Activated CD4-positive, alpha-beta T cell treated with anti-CD3 and anti-CD28 coated beads, Interleukin-2, amount 10 ng/mL, durations not matched to agents 24 days and 14 days (primary cell): Measurements from ENCODE around the gene RHOBTB3. TPM values are rescaled to one million over a fixed set of nuclear protein-coding genes. Genes with fewer than 3 reads are reported as not detected.
A peak's percentile ranks its signal among the peaks of the same experiment; 100 is the strongest.

Source experiments
- DNase-seq: peaks from one replicate; pipeline ENCODE4 v3.0.0; 2022
- H3K27ac Mint-ChIP-seq: one replicate; pipeline ENCODE4 v1.8.0; 2022; ENCODE audit warnings: mild to moderate bottlenecking, mixed read lengths
- H3K27me3 Mint-ChIP-seq: one replicate; pipeline ENCODE4 v1.8.0; 2022; ENCODE audit warnings: mixed read lengths
- H3K36me3 Mint-ChIP-seq: one replicate; pipeline ENCODE4 v1.8.0; 2022; ENCODE audit warnings: low read depth, mild to moderate bottlenecking, mixed read lengths
- H3K4me1 Mint-ChIP-seq: one replicate; pipeline ENCODE4 v1.8.0; 2021; ENCODE audit warnings: mixed read lengths
- H3K4me3 Mint-ChIP-seq: one replicate; pipeline ENCODE4 v1.8.0; 2022; ENCODE audit warnings: mild to moderate bottlenecking, moderate library complexity, mixed read lengths
- H3K9me3 Mint-ChIP-seq: one replicate; pipeline ENCODE4 v1.8.0; 2021; ENCODE audit warnings: mixed read lengths
- intact Hi-C: fragments of 100-400 bp; cut with micrococcal nuclease; formaldehyde crosslinking; loops from one replicate; pipeline ENCODE4 v1.15.1; 2023
- total RNA-seq: library from RNA; stranded (reverse); gene quantifications from 2 replicates; pipeline ENCODE4 v1.2.3, GENCODE V29; 2022

The RHOBTB3 gene
- total RNA-seq, 1 donor from 2014 or later: 0.37 TPM

- Mint-ChIP-seq H3K4me1 (peaks cover 16% of the 10 kb centered on the region), H3K4me3 (no peak overlapping the region), H3K27me3 (peaks cover 5% of the 10 kb centered on the region), H3K9me3 (no peaks in the 10 kb centered on the region), H3K27ac (no peak overlapping the region), H3K36me3 (no peaks in the 10 kb centered on the region)
- no peak for DNase-seq
- intact Hi-C loops: no loop called here
Observed at GRCh38 chr5:95777441-95777840, 46.3 kb downstream of the RHOBTB3 start.

- Mint-ChIP-seq H3K4me1 (peaks cover 16% of the 10 kb centered on the region), H3K27ac (no peak overlapping the region), H3K9me3 (no peaks in the 10 kb centered on the region), H3K36me3 (no peaks in the 10 kb centered on the region), H3K27me3 (peaks cover 1% of the 10 kb centered on the region), H3K4me3 (no peak overlapping the region)
- no peak for DNase-seq
- intact Hi-C loops: no loop called here
Observed at GRCh38 chr5:95778713-95779436, 47.7 kb downstream of the RHOBTB3 start.

GRCh38 chr5:95779611-95780010 is 48.5 kb downstream of the RHOBTB3 start:
- Mint-ChIP-seq H3K9me3 (no peaks in the 10 kb centered on the region), H3K4me1 (peaks cover 16% of the 10 kb centered on the region), H3K27me3 (no peaks in the 10 kb centered on the region), H3K27ac (no peak overlapping the region), H3K4me3 (no peak overlapping the region), H3K36me3 (no peaks in the 10 kb centered on the region)
- intact Hi-C loops: loop anchor here (2.0 to 10.0 kb wide), 4 partner anchors 29 to 815 kb away; no protein-coding TSS in a partner anchor
- DNase-seq: no peak

DNA sequence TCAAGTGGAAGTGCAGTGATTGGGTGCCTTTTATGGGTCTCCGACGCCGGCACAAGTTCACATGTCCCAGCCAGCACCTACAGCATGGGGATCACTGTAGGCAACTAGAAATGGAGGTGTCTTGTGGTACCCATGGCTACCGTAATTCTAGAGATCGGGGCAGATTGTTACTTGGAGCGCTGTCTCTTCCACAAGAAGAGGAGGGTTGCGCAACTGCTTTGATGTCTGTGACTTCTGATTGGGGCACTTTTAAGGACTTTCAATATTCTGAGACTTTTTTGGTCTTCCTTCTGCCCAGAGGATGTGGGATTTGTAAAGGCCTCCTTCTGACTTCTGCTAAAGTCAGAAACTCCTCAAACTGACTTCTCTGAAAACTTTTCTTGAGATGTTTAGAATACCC is 49.5 kb downstream of the RHOBTB3 start:
- no peak for DNase-seq
- Mint-ChIP-seq H3K27me3 (peaks cover 1% of the 10 kb centered on the region), H3K9me3 (no peaks in the 10 kb centered on the region), H3K36me3 (no peaks in the 10 kb centered on the region), H3K27ac (no peak overlapping the region), H3K4me3 (no peak overlapping the region), H3K4me1 (peaks cover 16% of the 10 kb centered on the region)
- intact Hi-C loops: loop anchor here (2.0 to 10.0 kb wide), 4 partner anchors 28 to 814 kb away; no protein-coding TSS in a partner anchor

GRCh38 chr5:95781101-95781583 is 50.0 kb downstream of the RHOBTB3 start:
- peak overlapping the region; percentile 56 for H3K4me3 Mint-ChIP-seq
- H3K4me1 Mint-ChIP-seq: peaks cover 16% of the 10 kb centered on the region
- no peak overlapping the region for H3K27ac Mint-ChIP-seq
- DNase-seq: peak; percentile 90
- peaks cover 7% of the 10 kb centered on the region for H3K27me3 Mint-ChIP-seq
- intact Hi-C loops: loop anchor here (1.0 to 10.0 kb wide), 8 partner anchors 28 to 814 kb away; no protein-coding TSS in a partner anchor
- H3K36me3 Mint-ChIP-seq: no peaks in the 10 kb centered on the region
- no peaks in the 10 kb centered on the region for H3K9me3 Mint-ChIP-seq

GRCh38 chr5:95782181-95782580 is 51.0 kb downstream of the RHOBTB3 start:
- Mint-ChIP-seq H3K4me3 (no peak overlapping the region), H3K36me3 (no peaks in the 10 kb centered on the region), H3K4me1 (peaks cover 16% of the 10 kb centered on the region), H3K27me3 (peaks cover 12% of the 10 kb centered on the region), H3K27ac (no peak overlapping the region), H3K9me3 (no peaks in the 10 kb centered on the region)
- DNase-seq: no peak
- intact Hi-C loops: loop anchor here (5.0 to 10.0 kb wide), 2 partner anchors 555 to 813 kb away; no protein-coding TSS in a partner anchor

- Mint-ChIP-seq H3K27me3 (peaks cover 12% of the 10 kb centered on the region), H3K4me1 (peaks cover 16% of the 10 kb centered on the region), H3K27ac (no peak overlapping the region), H3K36me3 (no peaks in the 10 kb centered on the region), H3K9me3 (no peaks in the 10 kb centered on the region), H3K4me3 (no peak overlapping the region)
- no peak for DNase-seq
- intact Hi-C loops: loop anchor here (5.0 to 10.0 kb wide), 2 partner anchors 554 to 811 kb away; no protein-coding TSS in a partner anchor
Observed at GRCh38 chr5:95783661-95784060, 52.5 kb downstream of the RHOBTB3 start.

DNA sequence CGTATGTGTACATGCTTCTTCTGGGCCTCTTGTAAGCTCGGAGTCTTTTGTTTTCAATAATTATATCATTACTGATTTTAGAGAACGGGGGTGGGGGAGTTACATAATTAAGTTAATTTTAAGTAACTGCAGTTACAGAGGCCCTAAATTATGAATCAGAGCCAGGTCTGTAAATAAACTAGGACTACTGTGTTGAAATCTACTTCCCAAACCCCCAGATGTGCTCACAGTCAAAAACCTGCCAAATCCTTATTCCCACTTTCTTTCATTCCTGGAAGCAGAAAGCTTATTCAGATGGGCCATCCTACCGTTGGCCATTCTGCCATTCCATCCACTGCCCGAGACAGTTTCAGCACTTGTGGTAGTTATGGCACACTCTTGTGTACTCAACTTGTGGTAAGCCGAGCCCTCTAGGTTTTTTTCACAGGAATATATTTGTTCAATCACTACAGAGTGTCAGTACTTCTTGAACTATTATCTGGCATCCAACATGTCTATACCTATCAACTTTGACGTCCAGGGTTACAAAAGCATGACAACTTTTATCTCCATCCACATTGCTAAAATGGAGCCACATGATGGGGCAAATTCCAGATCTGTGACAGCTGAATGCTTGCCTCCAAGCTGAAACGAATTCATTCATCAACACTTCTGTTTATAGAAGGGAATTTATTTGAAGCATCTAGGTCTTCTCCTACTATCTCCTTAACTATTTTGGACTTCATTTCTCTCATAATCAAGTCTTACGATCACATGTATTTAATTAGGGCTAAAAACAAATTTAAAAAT is 53.6 kb downstream of the RHOBTB3 start:
- Mint-ChIP-seq H3K36me3 (no peaks in the 10 kb centered on the region), H3K27ac (no peak overlapping the region), H3K27me3 (peaks cover 12% of the 10 kb centered on the region), H3K9me3 (no peaks in the 10 kb centered on the region), H3K4me1 (peaks cover 8% of the 10 kb centered on the region), H3K4me3 (no peak overlapping the region)
- intact Hi-C loops: loop anchor here (5.0 to 10.0 kb wide), 2 partner anchors 553 to 810 kb away; no protein-coding TSS in a partner anchor
- no peak for DNase-seq

GRCh38 chr5:95786821-95787418 is 55.8 kb downstream of the RHOBTB3 start:
- intact Hi-C loops: loop anchor here (10.0 kb wide), 1 partner anchor 808 kb away; no protein-coding TSS in a partner anchor
- DNase-seq: no peak

DNA sequence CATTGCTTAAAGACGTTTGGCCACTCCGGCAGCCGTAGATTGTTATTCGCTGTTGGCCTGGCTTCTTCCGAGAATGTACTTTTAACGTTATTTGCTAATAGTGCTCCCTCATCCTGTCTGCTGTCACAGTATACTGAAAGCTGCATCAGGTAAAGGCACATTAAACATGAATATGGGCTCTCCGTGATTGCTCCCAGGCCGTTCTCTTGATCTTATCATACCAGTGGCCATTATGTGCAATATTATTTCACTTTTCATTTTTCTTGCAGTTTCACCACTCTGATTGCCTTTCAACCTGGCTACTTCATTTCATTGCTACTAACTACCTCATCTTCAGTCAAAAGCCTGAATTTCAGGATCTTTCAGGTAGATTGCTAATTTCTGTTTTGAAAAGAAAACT is 57.4 kb downstream of the RHOBTB3 start:
- Mint-ChIP-seq H3K4me1 (no peaks in the 10 kb centered on the region), H3K27me3 (peaks cover 12% of the 10 kb centered on the region), H3K9me3 (no peaks in the 10 kb centered on the region), H3K4me3 (no peak overlapping the region), H3K27ac (no peak overlapping the region), H3K36me3 (no peaks in the 10 kb centered on the region)
- no peak for DNase-seq
- intact Hi-C loops: loop anchor here (10.0 kb wide), 1 partner anchor 806 kb away; no protein-coding TSS in a partner anchor

More at GRCh38 chr5:95786821-95787418, 55.8 kb downstream of the RHOBTB3 start:
- Mint-ChIP-seq H3K9me3 (no peaks in the 10 kb centered on the region), H3K4me1 (no peaks in the 10 kb centered on the region), H3K27me3 (peaks cover 12% of the 10 kb centered on the region), H3K36me3 (no peaks in the 10 kb centered on the region), H3K27ac (no peak overlapping the region), H3K4me3 (no peak overlapping the region)

DNA sequence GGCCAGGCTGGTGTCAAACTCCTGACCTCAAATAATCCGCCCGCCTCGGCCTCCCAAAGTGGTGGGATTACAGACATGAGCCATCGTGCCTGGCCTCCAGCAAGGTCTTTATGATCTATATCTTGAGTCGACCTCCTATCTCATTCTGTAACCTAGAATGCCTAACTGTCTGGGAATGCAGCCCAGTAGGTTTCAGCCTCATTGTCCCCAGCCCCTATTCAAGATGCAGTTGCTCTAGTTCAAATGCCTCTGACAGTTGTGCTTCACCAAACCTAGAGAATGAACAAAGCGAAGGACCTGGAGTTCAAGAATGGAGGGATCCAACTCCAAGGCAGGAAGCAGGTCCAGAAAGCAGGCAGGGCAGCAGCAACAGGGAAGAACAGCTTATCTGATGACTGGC is 60.6 kb downstream of the RHOBTB3 start:
- H3K36me3 Mint-ChIP-seq: no peaks in the 10 kb centered on the region
- H3K27me3 Mint-ChIP-seq: peaks cover 2% of the 10 kb centered on the region
- no peak overlapping the region for H3K4me3 Mint-ChIP-seq
- H3K27ac Mint-ChIP-seq: no peak overlapping the region
- no peak for DNase-seq
- H3K9me3 Mint-ChIP-seq: no peaks in the 10 kb centered on the region
- no peaks in the 10 kb centered on the region for H3K4me1 Mint-ChIP-seq
- intact Hi-C loops: no loop called here

DNA sequence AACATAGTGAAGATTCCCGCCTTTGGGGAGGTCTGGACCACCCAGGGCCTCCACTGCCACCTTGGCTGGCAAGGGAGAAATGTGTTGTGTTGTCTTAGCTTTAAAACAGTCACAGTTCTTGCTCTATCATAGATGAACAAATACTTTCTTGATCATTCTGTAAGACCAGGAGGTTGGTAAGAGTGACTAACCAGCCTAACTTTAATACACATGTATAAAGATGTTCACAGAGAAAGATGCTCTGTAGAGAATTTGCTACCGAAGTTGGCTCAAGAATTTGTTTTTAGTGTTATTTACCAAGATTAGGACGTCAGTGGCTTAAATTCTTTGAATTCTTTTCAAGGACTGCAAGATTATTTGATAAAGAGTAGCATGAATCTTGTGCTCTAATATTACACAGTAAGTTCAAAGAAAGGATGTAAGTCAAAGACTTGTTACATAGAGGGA is 63.0 kb downstream of the RHOBTB3 start:
- intact Hi-C loops: no loop called here
- Mint-ChIP-seq H3K27me3 (no peaks in the 10 kb centered on the region), H3K27ac (no peak overlapping the region), H3K9me3 (no peaks in the 10 kb centered on the region), H3K4me3 (no peak overlapping the region), H3K36me3 (no peaks in the 10 kb centered on the region), H3K4me1 (peaks cover 5% of the 10 kb centered on the region)
- no peak for DNase-seq

- no peak overlapping the region for H3K4me3 Mint-ChIP-seq
- H3K27ac Mint-ChIP-seq: no peak overlapping the region
- no peaks in the 10 kb centered on the region for H3K9me3 Mint-ChIP-seq
- H3K4me1 Mint-ChIP-seq: peaks cover 5% of the 10 kb centered on the region
- intact Hi-C loops: no loop called here
- no peaks in the 10 kb centered on the region for H3K36me3 Mint-ChIP-seq
- H3K27me3 Mint-ChIP-seq: no peaks in the 10 kb centered on the region
- no peak for DNase-seq
Observed at GRCh38 chr5:95797301-95797700, 66.2 kb downstream of the RHOBTB3 start.
